AG09319 (cell line): ENCODE results near the gene CCDC7.
"Not testable (repeated sequence)": the region's sequence is repeated elsewhere in the genome, so short reads cannot be mapped to it uniquely, and the experiment has no call there.

Experiments
- DNase-seq: peaks from one replicate; pipeline ENCODE4 v3.0.0-alpha.2; 2010; ENCODE audit warnings: low read depth; ENCODE audit errors: extremely low read depth
- CTCF ChIP-seq: IDR thresholded peaks from 2 replicates; pipeline ENCODE4 v1.5.1; 2011; ENCODE audit warnings: low read depth, mild to moderate bottlenecking, inconsistent platforms, low read length, moderate library complexity

The CCDC7 gene

GRCh38 chr10:32687546-32687945 is 241.6 kb downstream of the CCDC7 start:
- TF ChIP-seq CTCF: no peak

GRCh38 chr10:32692174-32692573 is 246.2 kb downstream of the CCDC7 start:
- TF ChIP-seq CTCF: no peak
- no peak for DNase-seq

More at GRCh38 chr10:32687546-32687945, 241.6 kb downstream of the CCDC7 start:
- no peak for DNase-seq

GRCh38 chr10:32693441-32693979 is 247.6 kb downstream of the CCDC7 start:
- no peak for TF ChIP-seq CTCF

GRCh38 chr10:32699683-32700082 is 253.7 kb downstream of the CCDC7 start:
- DNase-seq: not testable (repeated sequence)

More at GRCh38 chr10:32693441-32693979, 247.6 kb downstream of the CCDC7 start:
- DNase-seq: no peak

- no peak; the same call in none of the 2 replicates for TF ChIP-seq CTCF
- DNase-seq: no peak
Measured at GRCh38 chr10:32713560-32713959, 267.6 kb downstream of the CCDC7 start.

- DNase-seq: no peak
- TF ChIP-seq CTCF: no peak
Measured at GRCh38 chr10:32731527-32731926, 285.6 kb downstream of the CCDC7 start.

- TF ChIP-seq CTCF: no peak
- no peak for DNase-seq
Measured at GRCh38 chr10:32738958-32739357, 293.0 kb downstream of the CCDC7 start.

GRCh38 chr10:32744321-32744720 is 298.4 kb downstream of the CCDC7 start:
- DNase-seq: no peak
- TF ChIP-seq CTCF: no peak
